Mammary epithelial cell (primary cell): ENCODE results near the gene ZAP70.

Experiments
- CTCF ChIP-seq, 2 donors: IDR thresholded peaks in 1 of 2; conservative IDR thresholded peaks in 1 of 2; 2 replicates each; pipeline ENCODE4 v1.5.1; 2011 to 2012; ENCODE audit warnings: inconsistent platforms in 2 of 2, low read length in 2 of 2, mild to moderate bottlenecking in 2 of 2, control low read depth in 1 of 2, low read depth in 1 of 2; ENCODE audit not compliant: insufficient read depth in 1 of 2; ENCODE audit errors: extremely low read depth in 1 of 2
- EZH2 ChIP-seq: IDR thresholded peaks from 2 replicates; pipeline ENCODE4 v1.6.1; 2012; ENCODE audit warnings: low read length, inconsistent platforms, borderline replicate concordance

GRCh38 chr2:97717613-97717995 lies 4.2 kb downstream of the ZAP70 start:
- TF ChIP-seq CTCF (conservative IDR thresholded peaks at IDR 0.05 in 1 of 2, IDR thresholded peaks at IDR 0.05 in 1 of 2; ENCODE audit: extremely low read depth in 1 of 2, insufficient read depth in 1 of 2, low read depth in 1 of 2, low read length in 2 of 2) (no peak), EZH2 (no peak)
